Endothelial cell of umbilical vein (primary cell): ENCODE measurements around the gene GDE1. TPM values are rescaled to one million over a fixed set of nuclear protein-coding genes. Genes with fewer than 3 reads are reported as not detected.

ENCODE experiments used
- BruUV-seq: library from RNA; stranded (reverse); fragments of 400-500 nt; replicated peaks from 2 replicates; lab custom pipeline; 2021; lab: Mats Ljungman, UMichigan
- CTCF ChIA-PET: fragments of 300-600, 350-600 bp; sonication (Branson Sonifier 250); formaldehyde crosslinking; loops from one replicate; lab custom pipeline; 2021; ENCODE audit warnings: antibody characterized with exemption, inconsistent platforms; lab: Charles Lee
- POLR2A ChIA-PET: fragments of 300-600, 350-600 bp; sonication (Branson Sonifier 250); formaldehyde crosslinking; loops from one replicate; lab custom pipeline; 2021; ENCODE audit warnings: antibody characterized with exemption, inconsistent platforms; lab: Charles Lee
- DNase-seq: peaks from one replicate; pipeline ENCODE4 v3.0.0-alpha.2; 2011; ENCODE audit warnings: low read depth, low spot score
- FAIRE-seq: peaks from 2 replicates; lab custom pipeline; 2011; peaks lifted over from hg19 to GRCh38; lab: Jason Lieb, UNC
- H2AFZ ChIP-seq: 2 replicates; pipeline ENCODE4 v1.6.0; 2012; ENCODE audit warnings: low read depth, low read length, control low read depth, inconsistent platforms
- H3K27ac ChIP-seq: 2 replicates; pipeline ENCODE4 v1.5.1; 2011; ENCODE audit warnings: low read depth, mild to moderate bottlenecking, control low read depth, low read length, moderate library complexity; ENCODE audit not compliant: insufficient read depth
- H3K27me3 ChIP-seq, 2 experiments: 2 replicates each; pipeline versions ENCODE4 v1.6.0 to v1.6.1; 2011; ENCODE audit warnings: low read length in 2 of 2, mixed read lengths in 1 of 2; ENCODE audit not compliant: control insufficient read depth in 2 of 2, insufficient read depth in 2 of 2
- H3K36me3 ChIP-seq, 2 experiments: 2 replicates in 1 of 2; 3 replicates in 1 of 2; pipeline ENCODE4 v1.5.1; 2011; ENCODE audit warnings: low read length in 2 of 2, mild to moderate bottlenecking in 1 of 2, moderate library complexity in 1 of 2; ENCODE audit not compliant: control insufficient read depth in 2 of 2, insufficient read depth in 2 of 2; ENCODE audit errors: extremely low read depth in 1 of 2
- H3K4me1 ChIP-seq: 3 replicates; pipeline ENCODE4 v1.5.1; 2011; ENCODE audit warnings: mild to moderate bottlenecking, low read length; ENCODE audit not compliant: control insufficient read depth, insufficient read depth; ENCODE audit errors: extremely low read depth
- H3K4me2 ChIP-seq: 2 replicates; pipeline ENCODE4 v1.6.1; 2011; ENCODE audit warnings: low read length, control low read depth, mixed read lengths; ENCODE audit not compliant: insufficient read depth
- H3K4me3 ChIP-seq, 3 experiments: fragments of 200-600 bp in 1 of 3; sonication (generic), shearing (Covaris generic) in 1 of 3; replicated peaks in 1 of 3; 2 replicates each; pipeline ENCODE4 v1.5.1; 2011 to 2016; ENCODE audit warnings: control low read depth in 3 of 3, low read length in 3 of 3, mild to moderate bottlenecking in 2 of 3, inconsistent platforms in 1 of 3, low read depth in 1 of 3, moderate library complexity in 1 of 3; ENCODE audit not compliant: insufficient read depth in 1 of 3
- H3K79me2 ChIP-seq: 2 replicates; pipeline ENCODE4 v1.6.0; 2012; ENCODE audit warnings: low read length, inconsistent platforms; ENCODE audit not compliant: control insufficient read depth, insufficient read depth
- H3K9ac ChIP-seq: replicated peaks from 2 replicates; pipeline ENCODE3; 2011; ENCODE audit warnings: low read length, control low read depth; ENCODE audit not compliant: insufficient read depth; ENCODE audit errors: extremely low read depth
- H3K9me1 ChIP-seq: replicated peaks from 3 replicates; pipeline ENCODE4 v1.6.0; 2011; ENCODE audit warnings: mild to moderate bottlenecking, low read length; ENCODE audit not compliant: control insufficient read depth, insufficient read depth; ENCODE audit errors: extremely low read depth
- H3K9me3 ChIP-seq: replicated peaks from 2 replicates; pipeline ENCODE4 v1.5.1; 2012; ENCODE audit warnings: low read length, inconsistent platforms; ENCODE audit not compliant: control insufficient read depth, insufficient read depth
- H4K20me1 ChIP-seq: replicated peaks from 2 replicates; pipeline ENCODE3; 2011; ENCODE audit warnings: mild to moderate bottlenecking, low read length; ENCODE audit not compliant: control insufficient read depth, insufficient read depth; ENCODE audit errors: extremely low read depth
- EZH2 ChIP-seq: IDR thresholded peaks from 2 replicates; pipeline ENCODE4 v1.6.1; 2012; ENCODE audit warnings: borderline replicate concordance, low read depth, mild to moderate bottlenecking, moderate library complexity, low read length, inconsistent platforms; ENCODE audit not compliant: severe bottlenecking
- FOS ChIP-seq: IDR thresholded peaks from 2 replicates; pipeline ENCODE4 v1.6.1; 2011; ENCODE audit warnings: mild to moderate bottlenecking, low read length, moderate library complexity, borderline replicate concordance; ENCODE audit not compliant: insufficient read depth
- JUN ChIP-seq: IDR thresholded peaks from 2 replicates; pipeline ENCODE4 v1.6.1; 2011; ENCODE audit warnings: borderline replicate concordance, low read depth; ENCODE audit not compliant: insufficient read length, insufficient read depth
- MYC ChIP-seq: IDR thresholded peaks from one replicate; pipeline ENCODE4 v1.6.1; 2011; ENCODE audit warnings: mild to moderate bottlenecking, low read depth, low read length
- POLR2A ChIP-seq: IDR thresholded peaks from 2 replicates; pipeline ENCODE4 v1.6.1; 2012; ENCODE audit warnings: low read depth, mild to moderate bottlenecking, control low read depth, low read length
- POLR2AphosphoS5 ChIP-seq: IDR thresholded peaks from 2 replicates; pipeline ENCODE4 v1.6.1; 2012; ENCODE audit warnings: low read depth, mild to moderate bottlenecking, control low read depth, low read length, moderate library complexity; ENCODE audit not compliant: insufficient read depth
- dilution Hi-C: fragments of 300-500 bp; cut with MboI; formaldehyde crosslinking; loops from one replicate; pipeline ENCODE4 v1.15.0; 2019; ENCODE audit warnings: low sequenced_read_pairs; ENCODE audit not compliant: extremely low pct_ligation_motif_present
- intact Hi-C: fragments of 100-400 bp; cut with micrococcal nuclease; formaldehyde crosslinking; loops from one replicate; pipeline ENCODE4 v1.10.0; 2022
- polyA plus RNA-seq, 4 experiments: library from polyadenylated mRNA; depleted of rRNA in 3 of 4; stranded (reverse) in 3 of 4; unstranded in 1 of 4; fragments of >200 nt; gene quantifications; 2 replicates each; pipeline versions ENCODE4 v1.2.1 to v1.2.3, GENCODE V29; 2011 to 2012; ENCODE audit warnings: missing spikeins in 1 of 4
- total RNA-seq: library from RNA; stranded (reverse); gene quantifications from 2 replicates; pipeline ENCODE4 v1.2.3, GENCODE V29; 2021
- TF ChIP-seq, protein P1 (sequence below): IDR thresholded peaks from 2 replicates; pipeline ENCODE4 v1.6.1; 2011; ENCODE audit not compliant: insufficient read depth, insufficient read length

The GDE1 gene
- total and polyA plus RNA-seq, 2 donors (not counting 3 experiments of a cell fraction or from before 2014, with no cell fraction given) = 34.9 to 50.5 TPM

- POLR2A ChIA-PET = no interaction called here
- H3K27me3 ChIP-seq = no peaks in the 10 kb centered on the region
- H3K9me1 ChIP-seq = no peaks in the 10 kb centered on the region
- CTCF ChIA-PET = interaction anchor here (1.3 to 5.1 kb wide), 4 partner anchors 9 to 14 kb away, joined by 3 to 28 read pairs (median 4); no protein-coding TSS in a partner anchor
- DNase-seq = peak; percentile 14
- no peaks in the 10 kb centered on the region for H4K20me1 ChIP-seq
- peaks cover 0 to 5% of the 10 kb centered on the region in 2 experiments for H3K36me3 ChIP-seq
- dilution Hi-C loops = no loop called here
- no peak overlapping the region for H3K27ac ChIP-seq
- FAIRE-seq = no peak
- no peak for TF ChIP-seq FOS
- no peak for TF ChIP-seq MYC
- no peak for TF ChIP-seq EZH2
- no peak for TF ChIP-seq JUN
- H3K4me3 ChIP-seq = no peak overlapping the region
- intact Hi-C loops = no loop called here
- H3K4me1 ChIP-seq = peaks cover 13% of the 10 kb centered on the region
- no peak overlapping the region for H3K4me2 ChIP-seq
- H3K79me2 ChIP-seq = peaks cover 18% of the 10 kb centered on the region
- no TSS peak for BruUV-seq
- no peak overlapping the region for H2AFZ ChIP-seq
- no peak overlapping the region for H3K9ac ChIP-seq
- no peaks in the 10 kb centered on the region for H3K9me3 ChIP-seq
Observed at GRCh38 chr16:19517424-19518089, 4.3 kb downstream of the GDE1 start.

DNA sequence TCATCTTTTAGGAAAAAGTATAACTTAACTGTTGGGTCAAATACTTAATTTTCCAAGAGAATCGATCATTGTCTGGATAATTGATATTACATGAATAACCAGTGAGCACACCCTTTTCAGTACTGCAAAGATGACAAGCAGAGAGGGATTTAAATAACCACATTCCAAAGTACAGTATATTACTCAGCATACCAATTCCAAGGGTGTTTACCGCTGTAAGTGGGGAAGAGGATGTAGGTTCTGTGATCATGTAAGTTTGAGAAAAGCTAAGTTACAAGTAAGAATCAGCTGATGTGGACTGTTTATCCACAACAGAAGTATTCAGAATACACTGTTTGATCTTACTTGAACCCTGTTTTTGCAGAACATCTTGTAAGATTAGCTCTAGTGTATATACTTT, 6.1 kb downstream of the GDE1 start:
- Histone ChIP-seq H3K79me2 (peaks cover 12% of the 10 kb centered on the region), H3K9me1 (no peaks in the 10 kb centered on the region), H3K9ac (no peak overlapping the region), H4K20me1 (no peaks in the 10 kb centered on the region), H3K4me1 (peaks cover 7% of the 10 kb centered on the region), H3K27ac (no peak overlapping the region), H3K27me3 (no peaks in the 10 kb centered on the region), H2AFZ (no peak overlapping the region), H3K4me2 (no peak overlapping the region), H3K9me3 (no peaks in the 10 kb centered on the region), H3K4me3 (no peak overlapping the region), H3K36me3 (peaks cover 0 to 5% of the 10 kb centered on the region in 2 experiments)
- intact Hi-C loops (no loop called here), dilution Hi-C loops (no loop called here)
- no peak for FAIRE-seq
- BruUV-seq = no TSS peak
- no peak for TF ChIP-seq POLR2A
- TF ChIP-seq, protein P1, sequence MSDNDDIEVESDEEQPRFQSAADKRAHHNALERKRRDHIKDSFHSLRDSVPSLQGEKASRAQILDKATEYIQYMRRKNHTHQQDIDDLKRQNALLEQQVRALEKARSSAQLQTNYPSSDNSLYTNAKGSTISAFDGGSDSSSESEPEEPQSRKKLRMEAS = no peak
- no peak for TF ChIP-seq POLR2AphosphoS5
- CTCF ChIA-PET = interaction anchor here (1.5 to 1.9 kb wide), 3 partner anchors 10 to 13 kb away, joined by 3 to 6 read pairs (median 6); no protein-coding TSS in a partner anchor
- POLR2A ChIA-PET = no interaction called here
- DNase-seq = no peak
